DOHH2 (cell line): Measurements from ENCODE around the gene DNAH14.
"Not testable (repeated sequence)": the region's sequence is repeated elsewhere in the genome, so short reads cannot be mapped to it uniquely, and the experiment has no call there.

Experiments
- EZH2phosphoT487 ChIP-seq: fragments of 200-600 bp; sonication (generic); IDR thresholded peaks from 2 replicates; pipeline ENCODE4 v1.6.1; 2017; ENCODE audit warnings: borderline replicate concordance, mild to moderate bottlenecking, antibody characterized with exemption, low read length, moderate library complexity, mixed read lengths
- TF ChIP-seq, protein P1 (sequence below): fragments of 200-600 bp; sonication (generic); IDR thresholded peaks from one replicate; pipeline ENCODE4 v1.5.1; 2014; ENCODE audit warnings: antibody characterized with exemption, mild to moderate bottlenecking, low read depth, low read length; ENCODE audit not compliant: poor library complexity, severe bottlenecking

GRCh38 chr1:224991550-224991949 is 62.1 kb downstream of the DNAH14 start:
- TF ChIP-seq, protein P1, sequence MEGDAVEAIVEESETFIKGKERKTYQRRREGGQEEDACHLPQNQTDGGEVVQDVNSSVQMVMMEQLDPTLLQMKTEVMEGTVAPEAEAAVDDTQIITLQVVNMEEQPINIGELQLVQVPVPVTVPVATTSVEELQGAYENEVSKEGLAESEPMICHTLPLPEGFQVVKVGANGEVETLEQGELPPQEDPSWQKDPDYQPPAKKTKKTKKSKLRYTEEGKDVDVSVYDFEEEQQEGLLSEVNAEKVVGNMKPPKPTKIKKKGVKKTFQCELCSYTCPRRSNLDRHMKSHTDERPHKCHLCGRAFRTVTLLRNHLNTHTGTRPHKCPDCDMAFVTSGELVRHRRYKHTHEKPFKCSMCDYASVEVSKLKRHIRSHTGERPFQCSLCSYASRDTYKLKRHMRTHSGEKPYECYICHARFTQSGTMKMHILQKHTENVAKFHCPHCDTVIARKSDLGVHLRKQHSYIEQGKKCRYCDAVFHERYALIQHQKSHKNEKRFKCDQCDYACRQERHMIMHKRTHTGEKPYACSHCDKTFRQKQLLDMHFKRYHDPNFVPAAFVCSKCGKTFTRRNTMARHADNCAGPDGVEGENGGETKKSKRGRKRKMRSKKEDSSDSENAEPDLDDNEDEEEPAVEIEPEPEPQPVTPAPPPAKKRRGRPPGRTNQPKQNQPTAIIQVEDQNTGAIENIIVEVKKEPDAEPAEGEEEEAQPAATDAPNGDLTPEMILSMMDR, result not testable (repeated sequence)
- TF ChIP-seq EZH2phosphoT487, result not testable (repeated sequence)
